Panc1 (cell line): Measurements from ENCODE around the gene LRP4. TPM values are rescaled to one million over a fixed set of nuclear protein-coding genes. Genes with fewer than 3 reads are reported as not detected.

Source experiments
- ATAC-seq: fragments of 200-7000 bp; cut with Tn5 transposase; 2 replicates; pipeline ENCODE4 v1.9.1; 2020; ENCODE audit warnings: mild to moderate bottlenecking, moderate library complexity
- BruUV-seq: library from RNA; stranded (reverse); fragments of 400-500 nt; replicated peaks from 2 replicates; lab custom pipeline; 2021; lab: Mats Ljungman, UMichigan
- CTCF ChIA-PET: fragments of 300-600 bp; sonication (Branson Sonifier 250); formaldehyde crosslinking; loops from one replicate; lab custom pipeline; 2022; ENCODE audit warnings: antibody characterized with exemption; lab: Charles Lee
- POLR2A ChIA-PET: fragments of 300-600 bp; sonication (Branson Sonifier 250); formaldehyde crosslinking; loops from one replicate; lab custom pipeline; 2022; ENCODE audit warnings: antibody characterized with exemption; lab: Charles Lee
- DNase-seq: peaks from one replicate; pipeline ENCODE4 v3.0.0-alpha.2; 2010; ENCODE audit warnings: low read depth, low spot score
- H3K27ac ChIP-seq: 2 replicates; pipeline ENCODE4 v1.5.1; 2011; ENCODE audit warnings: mild to moderate bottlenecking, low read length, inconsistent platforms
- H3K27me3 ChIP-seq: fragments of 200-500 bp; sonication (Bioruptor generic); 2 replicates; pipeline ENCODE4 v1.6.0; 2014; ENCODE audit warnings: low read length, inconsistent platforms; ENCODE audit not compliant: control insufficient read depth, insufficient read depth
- H3K36me3 ChIP-seq: fragments of 200-500 bp; sonication (Bioruptor generic); 2 replicates; pipeline ENCODE4 v1.5.1; 2014; ENCODE audit warnings: inconsistent platforms, mild to moderate bottlenecking, low read length, moderate library complexity; ENCODE audit not compliant: control insufficient read depth, insufficient read depth
- H3K4me1 ChIP-seq: 2 replicates; pipeline ENCODE4 v1.5.1; 2011; ENCODE audit warnings: inconsistent platforms, mild to moderate bottlenecking, low read length, moderate library complexity; ENCODE audit not compliant: control insufficient read depth, insufficient read depth
- H3K4me3 ChIP-seq, 2 experiments: 2 replicates each; pipeline ENCODE4 v1.5.1; 2011 to 2012; ENCODE audit warnings: low read depth in 2 of 2, low read length in 2 of 2, mild to moderate bottlenecking in 2 of 2, inconsistent platforms in 1 of 2, moderate library complexity in 1 of 2
- H3K9me3 ChIP-seq: fragments of 200-500 bp; sonication (Bioruptor generic); 2 replicates; pipeline ENCODE4 v1.5.1; 2014; ENCODE audit warnings: low read depth, mild to moderate bottlenecking, inconsistent platforms, low read length, moderate library complexity; ENCODE audit not compliant: control insufficient read depth, insufficient read depth
- CTCF ChIP-seq: fragments of 450-650 bp; IDR thresholded peaks from 2 replicates; pipeline ENCODE4 v1.5.1; 2017; ENCODE audit warnings: mild to moderate bottlenecking
- POLR2AphosphoS5 ChIP-seq: IDR thresholded peaks from 2 replicates; pipeline ENCODE4 v1.6.1; 2012; ENCODE audit warnings: mild to moderate bottlenecking, low read depth, low read length, moderate library complexity
- REST ChIP-seq, 2 experiments: IDR thresholded peaks; 2 replicates each; pipeline ENCODE4 v1.6.1; 2011 to 2012; ENCODE audit warnings: low read depth in 2 of 2, control low read depth in 1 of 2, low read length in 1 of 2, mild to moderate bottlenecking in 1 of 2, moderate library complexity in 1 of 2; ENCODE audit not compliant: insufficient read depth in 1 of 2
- SIN3A ChIP-seq: IDR thresholded peaks from 2 replicates; pipeline ENCODE4 v1.6.1; 2012; ENCODE audit warnings: low read depth, mild to moderate bottlenecking, low read length, moderate library complexity, borderline replicate concordance; ENCODE audit not compliant: insufficient read depth
- TCF7L2 ChIP-seq: IDR thresholded peaks from 2 replicates; pipeline ENCODE4 v1.6.1; 2011; ENCODE audit warnings: mild to moderate bottlenecking, low read depth, low read length, inconsistent platforms
- in situ Hi-C: cut with HindIII; loops from 2 replicates; pipeline ENCODE4 v1.10.0; 2016; ENCODE audit warnings: low sequenced_read_pairs, low pct_unique_long_range_greater_than_20kb
- intact Hi-C: fragments of 100-400 bp; cut with micrococcal nuclease; formaldehyde crosslinking; loops from one replicate; pipeline ENCODE4 v1.10.0; 2022; ENCODE audit not compliant: unreplicated experiment
- total RNA-seq: library from RNA; stranded (reverse); gene quantifications from one replicate; pipeline ENCODE4 v1.2.1, GENCODE V29; 2021; ENCODE audit not compliant: unreplicated experiment

The LRP4 gene
- total RNA-seq, 1 experiment from 2014 or later: 11.7 TPM

GRCh38 chr11:46895821-46896220 is 22.5 kb downstream of the LRP4 start:
- Histone ChIP-seq H3K9me3 (no peaks in the 10 kb centered on the region), H3K4me3 (no peak overlapping the region), H3K4me1 (no peaks in the 10 kb centered on the region), H3K27me3 (no peaks in the 10 kb centered on the region), H3K27ac (no peak overlapping the region), H3K36me3 (no peaks in the 10 kb centered on the region)
- in situ Hi-C loops (no loop called here), intact Hi-C loops (no loop called here)
- ChIA-PET POLR2A (no interaction called here), CTCF (no interaction called here)
- no peak for DNase-seq
- BruUV-seq: no TSS peak
- no peak for ATAC-seq
- TF ChIP-seq REST (IDR thresholded peaks at IDR 0.05; ENCODE audit: insufficient read depth in 1 of 2, low read depth in 2 of 2, low read length in 1 of 2) (no peak), TCF7L2 (no peak), SIN3A (no peak), CTCF (no peak), POLR2AphosphoS5 (no peak)

- intact Hi-C loops (no loop called here), in situ Hi-C loops (no loop called here)
- no peaks in the 10 kb centered on the region for H3K4me1 ChIP-seq
- no peak overlapping the region for H3K27ac ChIP-seq
- no peak overlapping the region for H3K4me3 ChIP-seq
- DNase-seq (no peak), ATAC-seq (no peak)
- BruUV-seq: no TSS peak
- no peaks in the 10 kb centered on the region for H3K36me3 ChIP-seq
- H3K27me3 ChIP-seq: no peaks in the 10 kb centered on the region
- CTCF ChIA-PET: no interaction called here
- POLR2A ChIA-PET: no interaction called here
- TF ChIP-seq SIN3A: no peak
- TF ChIP-seq CTCF: no peak
- TF ChIP-seq TCF7L2: no peak
- no peak for TF ChIP-seq POLR2AphosphoS5
- TF ChIP-seq REST (IDR thresholded peaks at IDR 0.05; ENCODE audit: insufficient read depth in 1 of 2, low read depth in 2 of 2, low read length in 1 of 2): no peak
- H3K9me3 ChIP-seq: no peaks in the 10 kb centered on the region
These were observed 23.4 kb downstream of the LRP4 start for GRCh38 chr11:46894961-46895360.
